HepG2 (cell line): ENCODE measurements around the gene FAM219B. TPM values are rescaled to one million over a fixed set of nuclear protein-coding genes. Genes with fewer than 3 reads are reported as not detected.

Source experiments
- FOXC1 ChIP-seq: sonication (generic); formaldehyde crosslinking; IDR thresholded peaks from 2 replicates; pipeline ENCODE4 v1.8.0; 2022; ENCODE audit warnings: mild to moderate bottlenecking, missing genetic modification reagents, borderline replicate concordance
- GATAD2A ChIP-seq: IDR thresholded peaks from 2 replicates; pipeline ENCODE4 v1.6.1; 2016
- NCOA2 ChIP-seq: sonication (generic); formaldehyde crosslinking; IDR thresholded peaks from 2 replicates; pipeline ENCODE4 v1.8.0; 2022; ENCODE audit warnings: inconsistent platforms
- NFYC ChIP-seq: IDR thresholded peaks from 2 replicates; pipeline ENCODE4 v1.6.1; 2016; ENCODE audit warnings: missing genetic modification reagents, missing compliant biosample characterization
- SOX13 ChIP-seq, 3 experiments: fragments of 450-650 bp in 1 of 3; sonication (generic) in 1 of 3; formaldehyde crosslinking in 1 of 3; IDR thresholded peaks in 2 of 3; conservative IDR thresholded peaks in 1 of 3; 2 replicates each; pipeline versions ENCODE4 v1.5.0 to v1.6.1; 2016 to 2020; ENCODE audit warnings: antibody characterized with exemption in 1 of 3, mild to moderate bottlenecking in 1 of 3, missing compliant biosample characterization in 1 of 3, missing genetic modification reagents in 1 of 3, moderate library complexity in 1 of 3
- SOX5 ChIP-seq: IDR thresholded peaks from 2 replicates; pipeline ENCODE4 v1.6.1; 2016; ENCODE audit warnings: borderline replicate concordance
- ZFP62 ChIP-seq: sonication (generic); formaldehyde crosslinking; IDR thresholded peaks from 2 replicates; pipeline ENCODE4 v1.4.0; 2020; ENCODE audit warnings: missing genetic modification reagents
- polyA plus RNA-seq, 8 experiments: library from polyadenylated mRNA; depleted of rRNA in 3 of 8; stranded (reverse) in 7 of 8; unstranded in 1 of 8; fragments of >200 nt; fragmentation: Illumina TruSeq in 4 of 8; extraction: Trizol in 4 of 8; gene quantifications; 2 replicates each; pipeline versions ENCODE4 v1.2.1 to v1.2.3, GENCODE V29; 2011 to 2016; ENCODE audit warnings: low read depth in 4 of 8, missing spikeins in 1 of 8, mixed read lengths in 1 of 8; ENCODE audit not compliant: insufficient read depth in 1 of 8
- total RNA-seq, 5 experiments: library from RNA; depleted of rRNA; stranded (reverse); fragments of >200 nt; fragmentation: Illumina TruSeq; extraction: Trizol; gene quantifications; 2 replicates each; pipeline ENCODE4 v1.2.3, GENCODE V29; 2016; ENCODE audit warnings: low read depth in 1 of 5
- TF ChIP-seq, protein P1 (sequence below): sonication (generic); formaldehyde crosslinking; IDR thresholded peaks from 2 replicates; pipeline ENCODE4 v1.5.0; 2020; ENCODE audit warnings: mild to moderate bottlenecking, missing genetic modification reagents, borderline replicate concordance
- TF ChIP-seq, protein P2 (sequence below): sonication (generic); formaldehyde crosslinking; IDR thresholded peaks from 2 replicates; pipeline ENCODE4 v1.8.1; 2022; ENCODE audit warnings: mild to moderate bottlenecking, missing genetic modification reagents
- TF ChIP-seq, protein P3 (sequence below): sonication (generic); formaldehyde crosslinking; IDR thresholded peaks from 2 replicates; pipeline ENCODE4 v1.4.0; 2020; ENCODE audit warnings: mild to moderate bottlenecking, missing genetic modification reagents
- TF ChIP-seq, protein P4 (sequence below): sonication (generic); formaldehyde crosslinking; IDR thresholded peaks from 2 replicates; pipeline ENCODE4 v1.8.0; 2022; ENCODE audit warnings: mild to moderate bottlenecking, missing genetic modification reagents; ENCODE audit not compliant: insufficient replicate concordance
- TF ChIP-seq, protein P5 (sequence below): sonication (generic); formaldehyde crosslinking; IDR thresholded peaks from 2 replicates; pipeline ENCODE4 v1.4.0; 2020; ENCODE audit warnings: mild to moderate bottlenecking, missing genetic modification reagents
- TF ChIP-seq, protein P6 (sequence below): IDR thresholded peaks from 2 replicates; pipeline ENCODE4 v1.6.1; 2016; ENCODE audit warnings: mild to moderate bottlenecking, missing biosample characterization, missing genetic modification reagents
- TF ChIP-seq, protein P7 (sequence below): sonication (generic); formaldehyde crosslinking; IDR thresholded peaks from 2 replicates; pipeline ENCODE4 v1.5.1; 2020; ENCODE audit warnings: missing genetic modification reagents, mild to moderate bottlenecking, borderline replicate concordance

Gene FAM219B
- total and polyA plus RNA-seq, 2 of the 13 experiments (the other 11 are each of a cell fraction or from before 2014, with no cell fraction given): 36.6 to 50.2 TPM

DNA sequence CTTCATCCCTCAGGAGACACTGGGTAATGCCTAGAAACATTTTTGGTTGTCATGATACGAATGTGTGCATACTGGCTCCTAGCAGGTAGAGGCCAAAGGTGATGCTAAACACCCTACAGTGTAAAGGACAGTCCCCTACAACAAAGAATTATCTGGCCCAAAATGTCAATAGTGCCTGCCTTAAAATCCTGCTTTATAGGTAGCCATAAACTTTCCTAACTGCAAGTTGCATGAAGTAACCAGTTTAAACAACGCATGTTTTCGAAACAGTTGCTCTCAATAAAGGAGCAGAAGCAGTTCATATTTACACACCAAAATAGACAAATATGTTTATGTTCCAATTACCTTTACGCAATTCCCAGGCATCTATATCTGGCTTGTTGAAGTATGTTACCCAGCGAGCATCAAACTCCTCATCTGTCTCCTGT is 22.1 kb upstream of the FAM219B start (continued):
- TF ChIP-seq, protein P1, sequence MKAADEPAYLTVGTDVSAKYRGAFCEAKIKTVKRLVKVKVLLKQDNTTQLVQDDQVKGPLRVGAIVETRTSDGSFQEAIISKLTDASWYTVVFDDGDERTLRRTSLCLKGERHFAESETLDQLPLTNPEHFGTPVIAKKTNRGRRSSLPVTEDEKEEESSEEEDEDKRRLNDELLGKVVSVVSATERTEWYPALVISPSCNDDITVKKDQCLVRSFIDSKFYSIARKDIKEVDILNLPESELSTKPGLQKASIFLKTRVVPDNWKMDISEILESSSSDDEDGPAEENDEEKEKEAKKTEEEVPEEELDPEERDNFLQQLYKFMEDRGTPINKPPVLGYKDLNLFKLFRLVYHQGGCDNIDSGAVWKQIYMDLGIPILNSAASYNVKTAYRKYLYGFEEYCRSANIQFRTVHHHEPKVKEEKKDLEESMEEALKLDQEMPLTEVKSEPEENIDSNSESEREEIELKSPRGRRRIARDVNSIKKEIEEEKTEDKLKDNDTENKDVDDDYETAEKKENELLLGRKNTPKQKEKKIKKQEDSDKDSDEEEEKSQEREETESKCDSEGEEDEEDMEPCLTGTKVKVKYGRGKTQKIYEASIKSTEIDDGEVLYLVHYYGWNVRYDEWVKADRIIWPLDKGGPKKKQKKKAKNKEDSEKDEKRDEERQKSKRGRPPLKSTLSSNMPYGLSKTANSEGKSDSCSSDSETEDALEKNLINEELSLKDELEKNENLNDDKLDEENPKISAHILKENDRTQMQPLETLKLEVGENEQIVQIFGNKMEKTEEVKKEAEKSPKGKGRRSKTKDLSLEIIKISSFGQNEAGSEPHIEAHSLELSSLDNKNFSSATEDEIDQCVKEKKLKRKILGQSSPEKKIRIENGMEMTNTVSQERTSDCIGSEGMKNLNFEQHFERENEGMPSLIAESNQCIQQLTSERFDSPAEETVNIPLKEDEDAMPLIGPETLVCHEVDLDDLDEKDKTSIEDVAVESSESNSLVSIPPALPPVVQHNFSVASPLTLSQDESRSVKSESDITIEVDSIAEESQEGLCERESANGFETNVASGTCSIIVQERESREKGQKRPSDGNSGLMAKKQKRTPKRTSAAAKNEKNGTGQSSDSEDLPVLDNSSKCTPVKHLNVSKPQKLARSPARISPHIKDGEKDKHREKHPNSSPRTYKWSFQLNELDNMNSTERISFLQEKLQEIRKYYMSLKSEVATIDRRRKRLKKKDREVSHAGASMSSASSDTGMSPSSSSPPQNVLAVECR (CRISPR knock-in tag): no peak
- TF ChIP-seq SOX5 (CRISPR knock-in tag) (peak; percentile 43; the same call in 1 of the 2 replicates), NCOA2 (CRISPR knock-in tag) (no peak), FOXC1 (CRISPR knock-in tag) (no peak), GATAD2A (CRISPR knock-in tag) (peak; percentile 86), SOX13 (IDR thresholded peaks at IDR 0.05) (no peak), SOX13 (CRISPR knock-in tag; conservative IDR thresholded peaks at IDR 0.05 in 1 of 2, IDR thresholded peaks at IDR 0.05 in 1 of 2) (peak in 1 of 2 experiments; percentile 69; a peak in 2 of 4 replicates), NFYC (CRISPR knock-in tag) (no peak), ZFP62 (CRISPR knock-in tag) (no peak)
- TF ChIP-seq, protein P2, sequence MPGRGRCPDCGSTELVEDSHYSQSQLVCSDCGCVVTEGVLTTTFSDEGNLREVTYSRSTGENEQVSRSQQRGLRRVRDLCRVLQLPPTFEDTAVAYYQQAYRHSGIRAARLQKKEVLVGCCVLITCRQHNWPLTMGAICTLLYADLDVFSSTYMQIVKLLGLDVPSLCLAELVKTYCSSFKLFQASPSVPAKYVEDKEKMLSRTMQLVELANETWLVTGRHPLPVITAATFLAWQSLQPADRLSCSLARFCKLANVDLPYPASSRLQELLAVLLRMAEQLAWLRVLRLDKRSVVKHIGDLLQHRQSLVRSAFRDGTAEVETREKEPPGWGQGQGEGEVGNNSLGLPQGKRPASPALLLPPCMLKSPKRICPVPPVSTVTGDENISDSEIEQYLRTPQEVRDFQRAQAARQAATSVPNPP (CRISPR knock-in tag): no peak
- TF ChIP-seq, protein P3, sequence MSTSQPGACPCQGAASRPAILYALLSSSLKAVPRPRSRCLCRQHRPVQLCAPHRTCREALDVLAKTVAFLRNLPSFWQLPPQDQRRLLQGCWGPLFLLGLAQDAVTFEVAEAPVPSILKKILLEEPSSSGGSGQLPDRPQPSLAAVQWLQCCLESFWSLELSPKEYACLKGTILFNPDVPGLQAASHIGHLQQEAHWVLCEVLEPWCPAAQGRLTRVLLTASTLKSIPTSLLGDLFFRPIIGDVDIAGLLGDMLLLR: no peak
- TF ChIP-seq, protein P4, sequence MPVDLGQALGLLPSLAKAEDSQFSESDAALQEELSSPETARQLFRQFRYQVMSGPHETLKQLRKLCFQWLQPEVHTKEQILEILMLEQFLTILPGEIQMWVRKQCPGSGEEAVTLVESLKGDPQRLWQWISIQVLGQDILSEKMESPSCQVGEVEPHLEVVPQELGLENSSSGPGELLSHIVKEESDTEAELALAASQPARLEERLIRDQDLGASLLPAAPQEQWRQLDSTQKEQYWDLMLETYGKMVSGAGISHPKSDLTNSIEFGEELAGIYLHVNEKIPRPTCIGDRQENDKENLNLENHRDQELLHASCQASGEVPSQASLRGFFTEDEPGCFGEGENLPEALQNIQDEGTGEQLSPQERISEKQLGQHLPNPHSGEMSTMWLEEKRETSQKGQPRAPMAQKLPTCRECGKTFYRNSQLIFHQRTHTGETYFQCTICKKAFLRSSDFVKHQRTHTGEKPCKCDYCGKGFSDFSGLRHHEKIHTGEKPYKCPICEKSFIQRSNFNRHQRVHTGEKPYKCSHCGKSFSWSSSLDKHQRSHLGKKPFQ (CRISPR knock-in tag): no peak
- TF ChIP-seq, protein P5, sequence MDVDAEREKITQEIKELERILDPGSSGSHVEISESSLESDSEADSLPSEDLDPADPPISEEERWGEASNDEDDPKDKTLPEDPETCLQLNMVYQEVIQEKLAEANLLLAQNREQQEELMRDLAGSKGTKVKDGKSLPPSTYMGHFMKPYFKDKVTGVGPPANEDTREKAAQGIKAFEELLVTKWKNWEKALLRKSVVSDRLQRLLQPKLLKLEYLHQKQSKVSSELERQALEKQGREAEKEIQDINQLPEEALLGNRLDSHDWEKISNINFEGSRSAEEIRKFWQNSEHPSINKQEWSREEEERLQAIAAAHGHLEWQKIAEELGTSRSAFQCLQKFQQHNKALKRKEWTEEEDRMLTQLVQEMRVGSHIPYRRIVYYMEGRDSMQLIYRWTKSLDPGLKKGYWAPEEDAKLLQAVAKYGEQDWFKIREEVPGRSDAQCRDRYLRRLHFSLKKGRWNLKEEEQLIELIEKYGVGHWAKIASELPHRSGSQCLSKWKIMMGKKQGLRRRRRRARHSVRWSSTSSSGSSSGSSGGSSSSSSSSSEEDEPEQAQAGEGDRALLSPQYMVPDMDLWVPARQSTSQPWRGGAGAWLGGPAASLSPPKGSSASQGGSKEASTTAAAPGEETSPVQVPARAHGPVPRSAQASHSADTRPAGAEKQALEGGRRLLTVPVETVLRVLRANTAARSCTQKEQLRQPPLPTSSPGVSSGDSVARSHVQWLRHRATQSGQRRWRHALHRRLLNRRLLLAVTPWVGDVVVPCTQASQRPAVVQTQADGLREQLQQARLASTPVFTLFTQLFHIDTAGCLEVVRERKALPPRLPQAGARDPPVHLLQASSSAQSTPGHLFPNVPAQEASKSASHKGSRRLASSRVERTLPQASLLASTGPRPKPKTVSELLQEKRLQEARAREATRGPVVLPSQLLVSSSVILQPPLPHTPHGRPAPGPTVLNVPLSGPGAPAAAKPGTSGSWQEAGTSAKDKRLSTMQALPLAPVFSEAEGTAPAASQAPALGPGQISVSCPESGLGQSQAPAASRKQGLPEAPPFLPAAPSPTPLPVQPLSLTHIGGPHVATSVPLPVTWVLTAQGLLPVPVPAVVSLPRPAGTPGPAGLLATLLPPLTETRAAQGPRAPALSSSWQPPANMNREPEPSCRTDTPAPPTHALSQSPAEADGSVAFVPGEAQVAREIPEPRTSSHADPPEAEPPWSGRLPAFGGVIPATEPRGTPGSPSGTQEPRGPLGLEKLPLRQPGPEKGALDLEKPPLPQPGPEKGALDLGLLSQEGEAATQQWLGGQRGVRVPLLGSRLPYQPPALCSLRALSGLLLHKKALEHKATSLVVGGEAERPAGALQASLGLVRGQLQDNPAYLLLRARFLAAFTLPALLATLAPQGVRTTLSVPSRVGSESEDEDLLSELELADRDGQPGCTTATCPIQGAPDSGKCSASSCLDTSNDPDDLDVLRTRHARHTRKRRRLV: no peak
- TF ChIP-seq, protein P6, sequence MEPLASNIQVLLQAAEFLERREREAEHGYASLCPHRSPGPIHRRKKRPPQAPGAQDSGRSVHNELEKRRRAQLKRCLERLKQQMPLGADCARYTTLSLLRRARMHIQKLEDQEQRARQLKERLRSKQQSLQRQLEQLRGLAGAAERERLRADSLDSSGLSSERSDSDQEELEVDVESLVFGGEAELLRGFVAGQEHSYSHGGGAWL (CRISPR knock-in tag): no peak
- TF ChIP-seq, protein P7, sequence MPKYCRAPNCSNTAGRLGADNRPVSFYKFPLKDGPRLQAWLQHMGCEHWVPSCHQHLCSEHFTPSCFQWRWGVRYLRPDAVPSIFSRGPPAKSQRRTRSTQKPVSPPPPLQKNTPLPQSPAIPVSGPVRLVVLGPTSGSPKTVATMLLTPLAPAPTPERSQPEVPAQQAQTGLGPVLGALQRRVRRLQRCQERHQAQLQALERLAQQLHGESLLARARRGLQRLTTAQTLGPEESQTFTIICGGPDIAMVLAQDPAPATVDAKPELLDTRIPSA (CRISPR knock-in tag): no peak
